Inflammatory macrophage (primary cell): ENCODE results near the gene TIMM10B.

ENCODE experiments used
- DNase-seq, 2 donors: peaks; one replicate each; pipeline ENCODE4 v3.0.0-alpha.2; 2020 to 2022
- total RNA-seq, 18 experiments: gene quantifications; one replicate each; lab custom pipeline; 2026; ENCODE audit warnings: mixed read lengths in 6 of 18, inconsistent platforms in 2 of 18; lab: John Stamatoyannopoulos, UW

TIMM10B gene, protein sequence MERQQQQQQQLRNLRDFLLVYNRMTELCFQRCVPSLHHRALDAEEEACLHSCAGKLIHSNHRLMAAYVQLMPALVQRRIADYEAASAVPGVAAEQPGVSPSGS
- total RNA-seq = 13.5 to 45.5 (median 38.7) reads per million in 18 experiments

DNA sequence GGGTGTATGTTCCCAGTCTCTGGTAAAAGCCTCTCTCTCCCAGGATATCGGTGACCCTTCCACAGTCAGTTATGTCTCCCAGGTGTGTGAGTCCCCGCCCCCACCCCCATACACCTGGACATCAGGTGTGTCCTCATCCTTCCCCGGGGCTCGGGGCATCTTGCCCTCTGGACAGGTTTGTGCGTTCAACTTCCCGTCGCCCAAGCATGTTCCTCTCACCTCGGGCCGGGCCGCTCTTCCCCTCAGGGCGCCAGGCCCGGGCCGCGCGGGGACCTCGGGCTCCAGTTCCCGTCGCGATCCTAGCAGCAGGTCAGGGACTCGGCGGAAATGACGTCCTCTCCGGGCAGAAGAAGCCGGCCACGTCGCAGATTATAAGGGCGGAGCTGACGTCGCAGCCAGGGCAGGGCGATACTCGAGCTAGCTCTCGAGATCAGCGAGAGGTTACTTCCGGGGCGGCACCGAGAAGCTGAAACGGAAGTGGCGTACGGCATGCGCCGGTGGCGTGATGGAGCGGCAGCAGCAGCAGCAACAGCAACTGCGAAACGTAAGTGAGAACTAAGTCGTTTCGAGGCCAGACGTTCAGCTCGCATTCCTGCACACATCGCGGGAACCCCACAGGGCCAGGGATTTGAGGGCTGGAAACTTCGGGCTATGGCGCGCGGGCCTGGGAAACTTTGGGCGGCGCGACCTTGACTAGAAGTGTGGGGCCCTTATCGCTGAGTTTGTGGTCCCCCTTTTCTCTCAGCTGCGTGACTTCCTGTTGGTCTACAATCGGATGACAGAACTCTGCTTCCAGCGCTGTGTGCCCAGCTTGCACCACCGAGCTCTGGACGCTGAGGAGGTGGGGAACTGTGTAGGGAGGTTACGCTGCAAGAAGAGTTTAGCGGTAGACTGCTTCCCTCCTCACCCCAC is at the start of gene TIMM10B, which contains the start of gene ARFIP2:
Gene TIMM10B (plus strand): TSS at position 490 of the 912 bp plus-strand sequence. CDS start 16 bp downstream, at position 506.
Gene ARFIP2 (minus strand): TSS at position 320 of the 912 bp plus-strand sequence. CDS start 910 bp downstream, outside the sequence.
- DNase-seq = peak; percentile 99 to 100

DNA sequence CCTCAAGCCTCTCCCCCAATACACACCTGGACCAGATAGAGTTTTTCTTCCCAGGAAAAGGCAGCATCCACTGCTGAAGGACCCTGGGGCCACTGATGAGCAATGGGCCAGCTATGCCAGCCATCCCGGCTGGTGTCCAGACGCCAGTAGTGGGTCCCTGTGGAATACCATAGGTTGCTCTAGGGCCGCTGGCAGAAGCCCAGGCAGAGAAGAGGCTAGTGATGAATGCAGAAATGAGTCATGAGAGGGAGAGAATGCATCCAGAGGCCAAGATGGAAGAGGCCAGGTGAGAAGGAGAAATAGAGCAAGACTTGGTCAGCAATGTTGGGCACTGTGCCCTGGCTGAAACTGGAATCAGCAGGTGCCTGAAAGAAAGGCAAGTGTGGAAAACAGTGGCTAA is 49.4 kb upstream of the TIMM10B start:
- no peak for DNase-seq

DNA sequence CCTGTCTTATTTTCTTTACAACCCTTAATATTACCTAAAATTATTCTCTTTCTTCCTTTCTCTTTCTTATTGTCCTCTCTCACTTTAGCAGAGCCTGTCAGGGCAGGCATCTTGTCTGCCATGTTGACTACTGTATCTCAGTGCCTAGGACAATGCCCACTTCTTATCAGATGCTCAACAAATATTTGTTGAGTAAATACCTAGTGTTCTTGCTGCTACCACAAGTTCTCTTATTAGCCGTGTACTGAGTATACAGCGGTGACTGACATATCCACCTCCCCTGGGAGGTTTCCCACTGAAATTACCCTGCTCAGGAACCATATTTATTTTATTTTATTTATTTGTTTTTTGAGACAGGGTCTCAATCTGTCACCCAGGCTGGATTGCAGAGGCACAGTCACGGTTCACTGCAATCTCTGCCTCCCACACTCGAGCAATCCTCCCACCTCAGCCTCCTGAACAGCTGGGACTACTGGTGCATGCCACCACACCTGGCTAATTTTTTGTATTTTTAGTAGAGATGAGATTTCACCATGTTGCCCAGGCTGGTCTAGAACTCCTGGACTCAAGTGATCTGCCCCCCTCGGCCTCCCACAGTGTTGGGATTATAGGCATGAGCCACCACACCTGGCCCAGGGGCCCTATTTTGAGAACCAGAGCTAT is 47.2 kb upstream of the TIMM10B start:
- no peak for DNase-seq

DNA sequence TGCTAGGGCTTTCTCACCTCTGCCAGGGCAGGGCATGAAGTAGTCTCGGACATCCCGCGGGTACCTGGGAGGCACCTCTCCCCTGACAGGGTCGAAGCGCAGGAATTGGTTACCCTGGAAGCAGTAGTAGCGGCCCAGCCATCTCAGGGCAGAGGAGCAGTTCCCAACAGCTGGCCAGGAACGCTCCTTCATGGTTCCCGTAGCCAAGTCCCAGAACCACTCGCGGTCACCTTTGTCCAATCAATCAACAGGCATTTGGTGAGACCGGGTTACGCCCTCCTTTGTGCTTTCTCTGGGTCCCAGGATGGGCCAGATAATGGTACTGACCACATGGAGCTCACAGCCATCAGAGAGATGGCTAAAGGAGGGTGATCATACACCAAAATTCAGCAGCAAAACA is 43.9 kb upstream of the TIMM10B start:
- no peak for DNase-seq

DNA sequence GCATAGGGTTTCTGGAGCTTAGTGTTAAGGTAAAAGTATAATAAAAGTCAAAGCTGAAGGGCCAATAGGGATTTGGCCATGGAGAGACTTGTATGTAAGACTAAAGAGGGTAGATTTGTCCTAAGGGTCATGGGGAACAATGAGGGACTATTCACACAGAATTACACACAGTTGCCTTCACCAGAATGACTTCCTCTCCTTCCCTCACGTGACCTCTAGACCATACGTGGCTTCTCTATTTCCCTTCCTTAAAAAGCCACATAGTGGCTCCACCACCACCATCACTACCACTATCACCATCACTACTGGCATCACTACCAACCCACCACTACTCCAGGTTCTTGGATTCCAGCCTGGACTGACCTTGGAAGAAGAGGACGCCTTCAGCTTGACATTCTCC is 43.3 kb upstream of the TIMM10B start:
- peak; percentile 76 to 80 for DNase-seq

DNA sequence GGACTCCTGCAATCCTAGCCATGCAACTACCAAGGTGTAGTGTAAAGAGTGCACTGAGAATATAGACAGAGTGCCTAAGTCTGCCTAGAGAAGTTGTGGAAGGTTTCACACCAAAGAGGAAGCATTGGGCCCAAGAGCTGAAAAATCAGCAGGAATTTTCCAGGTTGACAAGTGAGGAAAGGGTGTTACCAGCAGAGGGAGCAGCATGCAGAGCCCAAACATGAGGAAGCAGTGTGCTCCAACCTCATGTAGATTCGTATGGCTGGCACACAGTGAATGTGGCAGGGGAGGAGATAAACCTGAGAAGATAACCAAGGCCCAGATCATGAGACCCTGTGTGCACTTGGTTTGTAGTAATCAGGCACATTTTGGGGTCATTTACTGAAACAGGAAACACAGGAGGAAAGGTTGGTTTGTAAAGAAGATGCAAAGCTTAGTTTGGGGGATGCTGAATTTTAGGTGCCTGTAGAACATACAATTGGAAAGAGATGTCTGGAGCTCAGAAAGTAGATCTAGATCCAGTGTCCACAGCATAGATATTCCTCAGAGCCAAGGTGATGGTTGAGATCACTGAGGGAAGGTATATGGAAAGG is 42.2 kb upstream of the TIMM10B start:
- DNase-seq = peak; percentile 80 to 82

DNA sequence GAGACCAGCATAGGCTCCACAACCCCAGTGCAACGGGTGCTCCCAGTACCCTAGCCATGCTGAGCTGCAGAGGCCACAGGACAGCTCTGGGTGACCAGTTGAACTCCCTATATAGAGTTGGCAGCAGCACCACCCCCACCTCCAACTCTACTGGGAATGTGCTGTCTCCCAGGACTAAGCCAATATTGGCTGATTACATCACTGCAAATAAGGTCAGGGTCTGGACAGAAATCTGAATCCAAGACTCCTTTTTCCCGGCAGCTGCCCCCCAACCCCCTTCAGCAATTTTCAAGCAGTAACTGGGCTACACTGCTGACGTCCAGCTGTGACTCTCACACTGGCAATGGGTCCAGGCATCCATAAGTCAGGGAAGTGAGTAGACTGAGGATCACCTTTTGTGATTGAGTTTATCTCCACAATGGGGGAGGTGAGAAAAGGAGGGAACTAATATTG is 40.4 kb upstream of the TIMM10B start, which contains the start of gene HPX:
Gene HPX (minus strand): TSS at position 82 of the 453 bp plus-strand sequence. CDS start 24 bp downstream, at position 58.
- no peak for DNase-seq

DNA sequence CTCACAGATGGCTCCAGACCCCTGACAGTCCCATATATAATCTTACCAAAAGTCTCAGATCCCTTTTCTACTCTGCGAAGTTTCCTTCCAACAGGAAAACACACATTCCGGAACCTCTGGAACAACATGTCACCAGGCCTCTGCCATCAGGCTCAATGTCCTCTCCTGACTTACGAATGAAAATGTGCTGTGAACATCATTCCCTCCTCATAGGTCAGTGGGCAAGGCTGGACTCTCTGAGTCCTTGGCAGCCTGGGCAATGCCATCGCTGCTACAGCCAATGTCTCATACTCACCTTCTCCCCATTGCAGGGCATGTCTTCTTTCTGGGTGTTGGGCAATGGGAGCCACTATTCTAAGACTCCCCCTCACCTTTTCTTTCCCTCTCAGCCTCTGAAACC is 38.9 kb upstream of the TIMM10B start:
- no peak for DNase-seq

DNA sequence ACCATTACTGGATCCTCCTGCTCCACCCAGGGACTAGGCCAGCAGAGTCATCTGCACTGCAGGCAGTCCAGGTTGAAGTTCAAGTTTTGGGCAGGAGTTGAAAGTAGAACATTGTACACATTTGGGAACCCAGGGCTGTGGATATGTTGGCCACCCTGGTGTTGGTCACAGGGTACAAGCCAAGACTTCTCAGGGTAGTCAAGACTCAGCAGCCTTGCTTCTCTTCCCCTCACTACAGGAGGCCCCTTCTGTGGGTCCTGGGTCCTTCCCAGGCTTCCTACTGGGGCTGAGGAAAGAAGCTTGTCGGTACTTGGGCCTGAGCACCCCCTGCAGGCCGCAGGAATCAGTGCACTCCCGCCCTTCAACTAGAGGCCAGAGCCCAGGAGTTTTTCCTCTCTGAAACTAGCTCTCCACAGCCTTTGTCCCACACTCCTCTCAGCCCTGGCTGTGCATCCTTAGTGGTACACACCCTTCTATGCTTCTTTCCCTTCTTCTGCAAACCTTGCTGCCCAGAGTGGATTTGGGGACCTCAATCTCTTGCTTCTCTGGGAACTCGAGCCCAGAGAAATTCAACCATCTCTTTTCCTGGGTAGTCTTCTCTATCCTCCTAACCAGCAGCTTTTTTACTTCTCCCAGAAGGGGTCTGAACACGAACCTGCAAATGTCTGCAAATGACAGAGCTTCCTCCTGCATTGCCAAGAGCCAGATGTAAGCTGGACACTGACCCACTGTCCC is 37.9 kb upstream of the TIMM10B start:
- peak; percentile 50 to 65 for DNase-seq

DNA sequence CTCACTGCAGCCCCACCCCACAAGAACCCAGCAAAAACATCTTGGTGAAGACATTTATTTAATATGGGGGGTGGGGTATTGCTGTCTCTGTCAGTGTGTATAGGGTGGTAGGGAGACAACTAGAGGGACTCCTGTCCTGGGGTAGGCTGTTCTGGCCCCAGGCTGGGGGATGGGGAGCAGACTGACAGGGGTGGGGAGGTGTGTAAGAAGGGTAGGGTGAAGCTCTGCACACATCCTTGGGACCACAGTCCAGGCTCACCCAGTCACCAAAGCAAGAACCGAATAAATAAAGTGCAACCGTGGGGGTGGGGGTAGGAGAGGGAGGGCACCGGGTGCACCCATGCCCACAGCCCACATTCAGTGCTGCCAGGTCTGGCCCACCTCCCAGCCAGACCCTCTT is 32.7 kb upstream of the TIMM10B start:
- no peak for DNase-seq

DNA sequence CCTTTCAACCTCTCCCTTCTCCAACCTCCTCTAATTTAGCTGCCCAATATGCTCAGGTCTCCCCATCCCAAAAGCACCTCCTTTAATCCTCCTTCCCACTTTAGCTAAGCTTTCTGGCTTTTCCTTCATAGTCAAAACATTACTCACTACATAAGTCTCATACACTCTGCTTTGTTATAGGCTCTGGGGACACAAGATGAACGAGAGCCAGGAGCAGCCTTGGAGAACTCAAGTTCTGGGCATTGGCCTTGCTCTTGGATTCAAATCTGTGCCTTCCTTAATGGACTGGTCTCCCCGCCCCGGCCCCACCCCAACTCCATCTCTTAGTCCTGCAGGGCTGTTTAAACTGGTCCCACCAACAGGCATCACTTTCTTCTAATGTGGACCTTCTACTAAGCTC is 29.1 kb upstream of the TIMM10B start:
- no peak for DNase-seq

DNA sequence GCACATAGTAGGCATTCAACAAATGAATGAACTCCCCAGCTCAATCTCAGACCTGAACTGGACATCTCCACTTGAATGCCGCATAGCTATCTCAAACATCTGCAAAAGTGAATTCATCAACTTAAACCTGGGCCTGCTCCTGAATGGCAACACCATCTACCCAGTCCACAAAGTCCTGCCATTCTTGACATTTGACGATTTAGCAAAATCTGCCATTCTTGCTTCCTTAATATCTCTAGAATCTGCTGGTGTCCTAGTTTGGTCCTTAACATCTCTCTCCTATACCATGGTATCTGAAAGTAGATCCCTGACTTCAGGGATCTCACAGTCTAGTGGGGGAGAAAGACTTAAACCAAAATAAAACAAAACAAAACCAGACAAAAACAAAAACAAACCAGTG is 28.1 kb upstream of the TIMM10B start:
- DNase-seq = no peak

DNA sequence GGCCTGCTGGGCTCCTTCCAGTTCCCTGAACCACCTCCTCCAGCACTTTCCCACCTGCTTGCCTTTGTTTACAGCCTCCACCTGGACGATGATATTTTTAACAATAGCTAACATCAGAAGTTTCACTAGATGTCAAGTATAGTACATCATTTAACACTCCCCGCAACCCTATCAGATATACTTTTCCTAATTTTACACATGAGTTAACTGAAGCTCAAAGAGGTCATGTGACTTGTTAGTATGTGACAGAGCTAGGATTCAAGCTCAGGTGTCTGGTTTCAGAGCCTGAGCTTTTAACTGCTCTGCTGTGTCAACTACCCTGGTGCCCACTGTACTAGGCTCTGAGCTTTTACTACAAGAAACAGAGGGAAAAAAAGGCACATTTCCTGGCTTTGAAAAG is 26.2 kb upstream of the TIMM10B start:
- no peak for DNase-seq

DNA sequence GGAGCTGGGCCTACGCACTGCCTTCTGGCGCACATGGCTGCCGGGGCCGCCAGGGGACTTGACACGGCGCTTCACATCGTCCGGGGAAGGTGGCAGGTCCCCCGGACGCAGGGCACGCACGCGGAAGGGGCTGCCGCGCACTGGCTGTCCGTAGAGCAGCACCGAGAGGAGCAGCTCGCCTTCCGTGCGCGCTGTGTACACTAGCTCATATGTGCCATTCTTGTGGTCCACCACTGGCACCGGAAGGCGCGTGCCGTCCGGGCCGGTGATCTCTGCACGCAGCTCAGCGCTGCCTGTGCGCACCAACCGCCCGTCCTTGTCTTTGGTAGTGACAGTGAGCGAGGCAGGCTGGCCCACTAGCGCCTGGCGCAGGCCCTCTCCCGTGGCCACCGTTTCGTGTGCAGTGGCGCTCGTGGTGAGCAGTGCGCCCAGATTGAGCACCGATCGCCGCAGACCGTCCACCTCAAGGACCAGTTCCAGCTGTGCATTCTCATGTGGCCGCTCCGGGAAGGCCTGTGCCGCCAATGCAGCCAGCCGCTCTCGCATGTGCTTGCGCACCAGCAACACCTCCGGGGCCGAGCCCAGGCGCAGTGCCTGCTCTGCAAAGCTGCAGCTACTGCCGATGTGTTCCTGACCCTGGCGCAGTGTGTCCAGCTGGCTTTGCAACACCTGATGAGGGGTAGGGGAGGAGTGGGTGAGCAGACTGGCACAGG is 24.8 kb upstream of the TIMM10B start:
- DNase-seq = no peak

DNA sequence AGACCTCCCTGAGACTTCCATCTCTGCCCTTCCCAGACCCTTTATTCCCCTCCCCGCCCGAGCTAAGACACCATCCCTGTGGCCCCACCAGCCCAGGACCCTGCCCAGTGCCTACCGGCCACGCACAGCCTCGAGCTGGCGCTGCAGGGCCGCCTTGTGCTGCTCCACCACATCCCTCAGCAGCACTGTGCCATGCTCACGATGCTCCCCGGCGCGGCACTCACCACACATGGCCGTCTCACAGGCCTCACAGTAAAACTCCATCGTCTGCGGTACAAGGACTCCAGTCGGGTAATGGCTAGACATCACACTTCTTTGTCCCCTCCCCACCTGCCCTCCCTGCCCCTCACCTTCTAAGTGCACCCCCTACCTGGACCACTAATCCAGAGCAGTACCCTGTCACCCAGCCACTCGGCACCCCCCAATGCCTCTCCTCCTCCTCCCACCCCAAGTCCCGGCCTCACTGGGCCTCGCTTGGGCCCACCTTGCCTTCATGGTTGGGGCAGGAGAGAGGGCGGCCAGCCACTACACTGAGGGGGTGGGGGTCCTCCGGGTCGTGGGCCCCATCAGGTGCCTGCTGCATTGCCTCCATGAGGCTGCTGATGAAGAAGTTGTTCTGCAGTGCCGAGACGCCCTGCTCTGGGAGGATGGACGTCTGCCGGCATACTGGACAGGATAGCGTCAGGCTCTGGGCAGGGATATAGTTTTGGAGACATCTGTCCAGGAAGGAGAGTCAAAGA is 23.6 kb upstream of the TIMM10B start:
- no peak for DNase-seq

DNA sequence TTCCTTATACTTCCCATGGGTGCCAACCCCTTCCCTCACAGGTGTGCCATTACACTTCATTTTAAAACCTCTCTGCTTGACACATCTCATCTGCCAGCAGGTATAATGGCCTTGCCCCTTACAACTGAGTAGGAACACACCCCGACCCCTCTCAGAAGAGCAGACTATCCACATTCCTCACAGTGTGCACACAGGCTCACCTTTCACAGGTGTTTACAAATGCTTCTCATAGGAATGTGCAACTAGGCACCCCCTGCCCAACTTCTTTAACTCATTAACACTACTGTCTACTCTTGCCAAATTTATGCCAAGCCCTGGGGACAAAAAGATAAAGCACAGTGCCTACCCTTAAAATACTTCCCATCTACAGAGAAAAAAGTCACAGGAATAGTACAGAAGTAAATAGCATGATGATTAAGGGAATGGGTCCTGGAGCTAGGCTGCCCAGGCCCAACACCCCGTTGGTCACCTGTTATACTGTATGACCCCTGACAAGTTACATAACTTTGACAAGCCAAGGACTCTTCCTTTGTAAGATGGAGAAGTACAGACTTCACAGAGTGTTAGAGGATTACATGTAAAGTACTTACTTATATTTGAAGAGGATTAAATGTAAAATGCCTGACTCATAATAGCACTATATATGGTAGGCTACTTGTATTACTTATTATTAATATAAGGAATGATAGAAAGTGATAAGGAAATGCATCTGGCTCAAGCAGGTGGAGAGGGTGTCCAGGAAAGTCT is 22.8 kb upstream of the TIMM10B start:
- no peak for DNase-seq

DNA sequence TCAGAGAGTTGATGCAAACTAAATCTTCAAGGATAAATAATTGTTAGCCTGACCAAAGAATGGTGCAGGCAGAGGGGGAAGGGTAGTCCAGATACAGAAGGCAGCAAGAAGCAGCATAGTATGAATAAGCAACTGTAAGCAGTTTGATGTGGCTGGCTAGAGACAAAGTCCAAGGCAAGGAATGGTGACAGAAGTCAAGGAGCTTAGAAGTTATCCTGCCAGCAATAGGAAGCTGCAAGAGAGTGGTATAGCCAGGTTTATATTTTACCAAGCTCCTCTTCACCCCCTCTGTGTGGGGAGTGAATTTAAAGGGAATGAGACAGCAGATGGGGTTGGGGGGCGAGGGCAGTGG is 22.2 kb upstream of the TIMM10B start:
- no peak for DNase-seq

DNA sequence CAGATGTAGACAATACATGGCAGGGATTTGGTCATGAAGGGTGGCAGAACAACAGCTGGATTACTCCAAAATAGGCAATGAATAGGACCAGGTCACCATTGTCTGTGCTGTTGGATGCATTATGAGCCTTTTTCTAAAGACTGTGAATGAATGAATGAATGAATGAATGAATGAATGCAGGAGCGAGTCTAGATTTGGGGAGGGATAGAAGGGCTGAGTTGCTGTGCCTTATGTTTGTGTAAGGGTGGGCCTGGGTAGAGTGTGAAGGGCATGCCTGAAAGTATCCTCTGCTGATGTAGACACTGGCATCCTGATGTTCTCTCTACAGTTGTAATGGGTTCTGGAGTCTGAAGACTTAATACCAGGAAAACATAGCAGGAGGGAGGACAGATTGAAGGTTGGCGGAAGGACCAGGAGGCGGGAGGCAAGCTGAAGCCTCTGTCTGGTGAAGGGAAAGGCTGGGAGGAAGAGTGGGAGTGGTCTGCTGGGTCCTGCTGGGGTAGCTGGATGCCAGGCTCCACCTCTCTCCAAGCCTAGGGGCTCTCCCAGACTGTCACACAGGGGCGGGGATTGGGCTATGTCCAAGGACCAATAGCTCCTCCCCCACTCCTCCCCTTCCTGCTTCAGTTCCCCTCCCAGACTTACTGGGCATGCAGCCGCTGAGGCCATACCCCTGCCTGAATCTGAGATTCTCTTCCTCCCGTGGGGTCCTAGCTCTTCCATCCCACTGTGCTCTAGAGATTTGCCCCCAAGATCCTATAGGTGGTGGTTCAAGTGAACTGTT is 12.4 kb upstream of the TIMM10B start:
- peak; percentile 60 to 68 for DNase-seq

DNA sequence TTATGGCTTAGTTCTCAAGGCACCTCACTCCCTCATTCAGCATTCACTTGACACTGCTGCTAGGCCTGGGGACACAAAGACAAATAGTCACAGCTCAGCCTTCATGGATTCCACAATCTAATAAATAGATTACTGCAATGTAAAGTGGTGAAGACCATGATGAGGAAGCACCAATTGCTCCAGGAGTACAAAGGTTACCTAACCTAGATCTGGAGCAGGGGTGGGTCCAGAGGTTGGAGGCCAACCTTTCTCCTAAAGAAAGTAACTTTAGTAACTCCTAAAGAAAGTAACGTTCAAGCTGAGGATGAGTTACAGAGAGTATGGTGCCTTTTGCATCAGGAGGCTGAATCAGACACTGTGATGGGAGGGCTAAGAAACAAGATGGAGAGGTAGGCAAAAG is 11.7 kb upstream of the TIMM10B start:
- no peak for DNase-seq
